Left renal pelvis (tissue), 4 donors: ENCODE data around the gene NINJ1. TPM values are rescaled to one million over a fixed set of nuclear protein-coding genes. Genes with fewer than 3 reads are reported as not detected.

Experiments used
- DNase-seq, 4 donors: peaks; one replicate each; pipeline ENCODE4 v3.0.0-alpha.2; 2013; ENCODE audit warnings: low read depth in 4 of 4, low spot score in 3 of 4
- polyA plus RNA-seq, 4 donors: library from polyadenylated mRNA; unstranded; fragments of 120-200 nt; gene quantifications; one replicate each; pipeline ENCODE4 v1.2.1, GENCODE V29; 2013; ENCODE audit not compliant: insufficient read length in 4 of 4

Gene NINJ1
- polyA plus RNA-seq, 4 donors = 37.3 to 49.9 (median 40.8) TPM

DNA sequence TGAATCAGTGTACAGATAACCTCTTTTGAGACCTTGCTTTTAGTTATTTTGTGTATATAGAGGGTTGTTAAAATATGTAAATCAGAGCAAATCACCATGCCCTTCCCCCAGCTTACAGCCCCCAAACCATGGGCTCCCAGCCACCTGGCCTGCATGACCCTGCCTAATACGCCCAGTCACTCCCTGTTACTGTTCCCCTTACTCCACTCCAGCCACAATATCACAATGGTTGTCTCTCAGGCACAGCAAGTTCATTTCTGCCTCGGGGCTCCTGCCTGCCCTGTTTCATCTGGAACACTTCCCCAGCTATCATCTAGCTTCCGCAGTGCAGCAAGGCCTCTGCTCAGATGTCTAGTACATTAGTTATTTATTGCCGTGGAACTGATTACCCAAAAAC lies 43.0 kb downstream of the NINJ1 start:
- no peak for DNase-seq

GRCh38 chr9:93090091-93090655 lies 43.9 kb downstream of the NINJ1 start:
- DNase-seq = no peak

- DNase-seq = no peak
Observed at GRCh38 chr9:93089481-93089991, 44.5 kb downstream of the NINJ1 start.

GRCh38 chr9:93089024-93089423 lies 45.0 kb downstream of the NINJ1 start:
- no peak for DNase-seq

DNA sequence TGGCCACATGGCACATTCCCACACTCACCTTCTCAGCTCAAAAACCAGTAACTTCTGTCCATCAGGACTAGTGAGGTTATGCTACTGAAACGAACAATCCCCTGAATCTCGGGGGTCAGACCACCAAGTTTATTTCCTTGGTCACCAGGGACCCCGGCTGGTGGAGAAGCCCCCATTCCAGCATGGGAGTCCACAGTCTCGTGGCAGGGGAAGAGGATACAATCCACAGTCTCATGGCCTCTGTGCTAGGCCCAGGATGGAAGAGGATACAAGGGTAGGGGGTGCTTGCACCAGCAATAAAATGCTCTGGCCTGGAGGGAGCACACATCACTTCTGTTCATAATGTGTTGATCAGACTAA lies 45.4 kb downstream of the NINJ1 start:
- DNase-seq = no peak

GRCh38 chr9:93087971-93088655 lies 45.9 kb downstream of the NINJ1 start:
- DNase-seq = no peak

GRCh38 chr9:93086447-93087224 lies 47.4 kb downstream of the NINJ1 start:
- DNase-seq = no peak

DNA sequence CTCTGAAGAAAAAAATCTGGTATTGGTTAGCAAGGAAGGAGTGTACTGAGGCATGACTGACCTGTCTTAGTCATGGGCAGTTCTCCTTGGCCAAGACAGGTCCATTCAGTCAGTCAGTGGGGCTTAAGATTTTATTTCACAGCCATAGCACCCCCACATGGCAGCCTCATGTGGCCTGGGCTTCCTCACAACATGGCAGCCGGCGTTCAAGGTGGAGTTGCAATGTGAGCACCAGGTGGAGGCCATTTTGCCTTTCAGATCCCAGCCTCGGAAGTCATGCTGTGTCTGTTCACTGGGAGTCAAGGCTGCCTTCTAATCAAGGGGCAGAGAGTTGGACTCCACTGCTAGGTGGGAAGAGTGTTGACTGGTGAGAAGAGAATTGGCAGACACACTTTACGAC lies 48.4 kb downstream of the NINJ1 start:
- no peak for DNase-seq

- no peak for DNase-seq
Observed at GRCh38 chr9:93084471-93084881, 49.6 kb downstream of the NINJ1 start.

DNA sequence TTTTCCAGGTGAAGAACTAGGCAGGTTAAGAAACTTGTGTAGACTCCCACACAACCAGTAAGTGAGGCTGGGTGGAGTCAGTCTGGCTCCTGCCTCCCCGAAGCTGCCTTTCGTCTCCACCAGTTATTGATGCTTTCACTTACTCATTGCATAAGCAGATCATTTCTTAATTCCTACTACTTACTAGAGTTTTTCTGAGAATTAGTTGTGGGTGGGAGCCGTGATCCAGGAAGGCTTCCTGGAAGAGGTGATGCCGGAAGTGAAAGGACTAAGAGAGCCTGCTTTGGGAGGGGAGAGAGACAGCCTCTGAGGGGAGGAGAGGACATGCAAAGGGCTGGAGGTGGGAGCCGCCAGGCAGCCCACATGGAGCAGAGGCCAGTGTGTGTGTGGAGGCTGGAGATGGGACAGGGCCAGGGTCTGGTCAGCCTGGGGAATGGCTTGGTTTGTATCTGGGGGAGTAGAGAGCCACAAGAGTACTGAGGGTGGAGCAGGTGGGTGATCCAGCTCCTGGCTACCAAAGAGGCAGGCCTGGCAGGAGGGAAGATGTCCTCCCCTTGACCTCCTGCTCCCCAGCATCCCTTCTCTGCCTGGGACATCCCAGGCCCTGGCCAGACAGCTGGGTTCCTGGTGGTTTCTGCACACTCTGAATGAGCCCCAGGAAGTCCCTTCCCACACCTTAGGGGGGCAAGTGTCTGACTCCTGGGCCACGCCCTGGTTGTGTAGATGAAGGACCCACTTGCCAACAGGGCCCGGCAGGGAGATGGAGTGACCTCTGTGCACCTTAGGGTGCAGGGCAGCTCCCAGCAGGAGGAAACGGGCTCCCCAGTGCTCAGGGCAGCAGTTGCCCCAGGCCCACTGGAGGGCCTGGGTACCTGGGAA lies 50.2 kb downstream of the NINJ1 start:
- DNase-seq = no peak

DNA sequence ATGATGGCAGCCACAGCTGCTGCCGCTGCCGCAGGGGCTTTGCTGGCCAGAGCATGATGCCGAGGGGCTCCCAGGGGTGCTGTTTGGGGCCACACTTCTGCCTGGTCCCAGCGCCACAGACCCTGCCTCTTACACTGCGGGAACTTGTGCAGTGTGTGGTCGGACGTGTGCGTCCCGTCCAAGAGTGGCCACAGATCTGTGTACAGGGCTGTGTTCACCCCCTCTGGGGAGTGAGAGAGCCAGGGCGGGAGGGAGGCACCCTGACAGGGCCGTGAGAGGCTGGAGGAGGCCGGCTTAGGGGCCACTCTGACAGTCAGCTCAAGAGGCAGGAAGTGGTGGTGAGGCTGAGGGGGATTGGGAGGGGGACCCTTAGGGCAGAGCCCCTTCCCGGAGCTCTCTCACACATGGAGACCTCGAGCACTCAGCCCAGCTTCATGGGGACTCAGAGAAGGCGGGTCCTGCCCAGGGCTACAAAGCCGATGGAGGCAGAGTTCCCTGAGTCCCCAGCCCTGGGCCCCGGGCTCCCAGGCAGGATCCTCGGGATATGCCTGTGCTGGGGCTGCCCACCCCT lies 51.1 kb downstream of the NINJ1 start:
- DNase-seq = no peak

DNA sequence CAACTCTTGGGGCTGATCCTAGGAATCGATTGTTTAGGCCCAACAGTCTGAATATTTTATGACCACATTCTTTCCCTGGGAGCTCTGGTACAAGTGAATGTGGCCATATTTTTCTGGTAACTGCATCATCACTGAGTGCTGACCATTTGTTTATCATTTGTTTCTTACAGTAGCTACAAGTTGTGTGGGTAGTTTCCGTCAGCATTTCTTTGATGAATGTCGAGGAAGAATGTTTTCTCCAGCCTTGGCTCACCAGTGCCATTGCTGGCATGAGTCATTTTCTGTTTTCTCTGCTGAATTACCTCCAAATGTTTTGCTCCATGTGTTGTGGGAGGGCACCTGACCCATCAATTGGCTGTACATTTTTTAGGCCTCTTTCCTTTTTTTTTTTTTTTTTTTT lies 52.1 kb downstream of the NINJ1 start:
- DNase-seq = no peak

DNA sequence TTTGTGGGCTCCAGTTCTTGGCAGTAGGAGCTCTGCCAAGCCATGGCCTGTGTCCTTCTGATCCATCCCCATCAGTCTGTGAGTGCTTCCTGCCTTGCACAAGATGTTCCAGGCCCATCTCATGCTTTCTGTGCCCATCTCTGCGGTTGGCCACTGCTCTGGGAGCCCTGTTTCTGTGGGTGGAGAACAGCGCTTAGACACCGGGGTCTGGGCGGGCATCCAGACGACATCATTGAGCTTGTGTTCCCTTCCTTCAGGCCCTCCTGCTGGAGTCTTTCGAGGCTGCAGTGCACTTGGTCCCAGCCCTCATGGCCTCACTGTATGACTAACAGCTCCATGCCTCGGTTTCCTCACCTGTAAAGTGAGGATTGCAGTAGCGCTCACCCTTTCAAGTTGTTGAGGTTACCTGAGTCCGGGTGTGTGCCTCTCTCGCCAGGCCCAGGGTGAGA lies 52.9 kb downstream of the NINJ1 start:
- no peak for DNase-seq

GRCh38 chr9:93080406-93080805 lies 53.6 kb downstream of the NINJ1 start:
- DNase-seq = no peak

DNA sequence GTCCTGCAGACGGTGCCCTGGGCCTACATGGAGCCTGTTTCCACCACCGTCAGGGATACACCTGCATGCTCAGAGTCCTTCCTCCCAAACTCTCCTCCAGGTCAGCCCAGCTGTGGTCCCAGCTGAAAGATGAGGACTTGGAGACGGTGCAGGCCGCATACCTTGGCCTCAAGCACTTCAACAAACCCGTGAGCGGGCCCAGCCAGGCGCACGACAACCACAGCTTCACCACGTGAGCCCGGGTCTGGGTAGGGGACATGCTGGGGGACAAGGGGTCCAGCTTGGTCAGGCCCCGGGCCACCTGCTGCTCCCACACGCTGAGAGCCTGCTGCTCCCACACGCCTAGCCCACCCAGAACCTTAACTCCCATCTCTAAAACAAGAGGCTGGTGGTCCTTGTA lies 54.7 kb downstream of the NINJ1 start:
- no peak for DNase-seq

DNA sequence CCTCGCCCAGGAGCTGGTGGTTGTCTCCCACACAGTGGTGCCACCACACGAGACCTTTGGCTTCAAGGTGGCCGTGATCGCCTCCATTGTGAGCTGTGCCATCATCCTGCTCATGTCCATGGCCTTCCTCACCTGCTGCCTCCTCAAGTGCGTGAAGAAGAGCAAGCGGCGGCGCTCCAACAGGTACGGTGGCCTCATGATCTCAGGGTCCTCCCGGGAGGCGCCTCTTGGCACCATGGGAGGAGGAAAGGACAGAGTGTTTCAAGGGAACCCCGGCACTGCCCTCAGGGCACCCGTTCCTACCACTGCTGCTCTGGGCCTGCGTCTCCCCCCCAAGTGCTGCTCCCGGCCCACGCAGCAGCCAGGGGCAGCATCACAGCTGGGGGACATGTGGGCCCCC lies 56.2 kb downstream of the NINJ1 start:
- no peak for DNase-seq

DNA sequence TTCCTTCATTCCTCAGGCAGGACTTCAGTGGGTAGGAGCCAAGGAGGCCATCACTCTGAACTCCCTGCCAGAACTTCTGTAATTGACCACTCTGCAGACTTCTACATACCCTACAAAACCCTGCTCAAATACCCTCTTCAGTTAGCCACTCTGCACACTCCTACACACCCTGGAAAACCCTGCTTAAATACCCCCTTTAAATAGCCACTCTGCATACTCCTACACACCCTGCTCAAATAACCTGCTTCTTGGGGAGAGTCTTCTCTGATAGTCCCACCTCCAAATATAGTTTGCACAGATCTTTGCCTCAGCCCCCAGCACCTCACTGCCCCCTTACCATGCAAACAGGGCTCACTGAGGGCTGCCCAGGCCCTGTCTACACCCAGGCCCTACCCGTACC lies 56.7 kb downstream of the NINJ1 start:
- DNase-seq = no peak

- DNase-seq = no peak
Observed at GRCh38 chr9:93076792-93077128, 57.3 kb downstream of the NINJ1 start.

DNA sequence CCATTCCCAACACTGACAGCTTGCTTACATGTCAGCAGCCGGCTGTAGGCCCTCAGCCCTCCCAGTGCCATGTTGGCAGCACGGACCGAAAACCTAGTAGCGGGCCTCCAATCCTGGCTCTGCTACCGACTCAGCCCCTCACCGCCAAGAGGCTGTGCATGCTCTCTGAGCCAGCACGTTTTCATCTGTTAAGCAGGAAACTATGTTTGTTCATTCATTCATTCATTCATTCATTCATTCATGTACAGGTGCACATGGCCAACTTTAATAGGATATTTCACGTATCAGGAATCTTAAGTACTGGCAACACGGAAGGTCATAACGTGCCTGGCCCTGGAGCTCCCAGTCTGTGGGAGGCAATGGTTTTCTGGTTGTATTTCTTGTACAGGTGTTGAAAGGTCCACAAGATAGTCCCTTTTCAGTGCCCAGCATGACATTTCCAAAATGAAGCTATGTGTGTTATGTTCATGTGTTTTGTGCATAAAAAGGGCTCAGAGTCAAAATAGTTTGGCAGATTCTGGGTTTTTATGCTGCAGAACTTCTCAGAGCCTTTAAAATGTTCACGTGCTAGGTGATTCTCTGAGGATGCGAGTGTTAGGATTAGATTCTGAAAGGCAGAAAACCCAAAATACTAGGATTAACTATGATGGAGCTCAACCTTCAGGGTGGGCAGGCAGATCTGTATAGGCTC lies 57.8 kb downstream of the NINJ1 start:
- DNase-seq = no peak

DNA sequence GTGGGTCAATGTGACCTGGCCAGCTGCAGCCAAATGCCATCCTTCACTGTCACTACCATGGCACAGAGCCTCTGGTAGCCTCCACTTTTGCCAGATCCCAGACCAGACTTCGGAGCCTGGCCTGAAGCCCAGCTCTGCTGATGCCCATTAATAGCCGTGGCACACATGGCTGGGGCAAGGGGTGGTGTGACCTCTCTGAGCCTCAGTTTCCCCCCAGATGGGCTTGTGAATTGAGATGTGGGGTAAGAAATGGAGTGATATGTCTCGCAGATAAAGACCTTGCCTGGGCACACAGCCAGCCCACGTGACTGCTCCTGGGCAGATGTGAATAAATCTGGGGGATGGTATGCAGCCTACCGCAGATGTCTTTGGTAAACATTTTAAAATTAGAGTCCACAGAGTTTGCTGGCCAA lies 61.7 kb downstream of the NINJ1 start:
- no peak for DNase-seq
